A673 (cell line): ENCODE results near the gene INSYN1. TPM values are rescaled to one million over a fixed set of nuclear protein-coding genes. Genes with fewer than 3 reads are reported as not detected.
A peak's percentile ranks its signal among the peaks of the same experiment; 100 is the strongest.

Experiments used
- BruUV-seq: library from RNA; stranded (reverse); fragments of 400-500 nt; replicated peaks from 2 replicates; lab custom pipeline; 2021; lab: Mats Ljungman, UMichigan
- CTCF ChIA-PET: fragments of 300-600 bp; sonication (Branson Sonifier 250); formaldehyde crosslinking; loops from one replicate; lab custom pipeline; 2022; ENCODE audit warnings: antibody characterized with exemption; lab: Charles Lee
- POLR2A ChIA-PET: fragments of 300-600 bp; sonication (Branson Sonifier 250); formaldehyde crosslinking; loops from one replicate; lab custom pipeline; 2022; ENCODE audit warnings: antibody characterized with exemption; ENCODE audit not compliant: low non-redundant PET; lab: Charles Lee
- DNase-seq: peaks from one replicate; pipeline ENCODE4 v3.0.0-alpha.2; 2015; ENCODE audit warnings: low spot score
- H3K27ac ChIP-seq: fragments of 200-600 bp; sonication (generic); 2 replicates; pipeline ENCODE4 v1.5.1; 2016; ENCODE audit warnings: mixed run types, low read depth, mild to moderate bottlenecking, mixed read lengths, antibody characterized with exemption, low read length; ENCODE audit not compliant: poor library complexity, severe bottlenecking
- H3K27me3 ChIP-seq: fragments of 200-600 bp; sonication (generic); replicated peaks from 2 replicates; pipeline ENCODE4 v1.6.1; 2017; ENCODE audit warnings: mixed run types, low read depth, mild to moderate bottlenecking, mixed read lengths, antibody characterized with exemption, low read length; ENCODE audit not compliant: insufficient read depth, poor library complexity
- H3K36me3 ChIP-seq: fragments of 200-600 bp; sonication (generic); 2 replicates; pipeline ENCODE4 v1.6.1; 2016; ENCODE audit warnings: mixed run types, mild to moderate bottlenecking, mixed read lengths, antibody characterized with exemption, low read length; ENCODE audit not compliant: insufficient read depth, poor library complexity, severe bottlenecking
- H3K4me1 ChIP-seq: fragments of 200-600 bp; sonication (generic); 2 replicates; pipeline ENCODE4 v1.6.1; 2017; ENCODE audit warnings: mixed run types, mild to moderate bottlenecking, mixed read lengths, antibody characterized with exemption, low read length; ENCODE audit not compliant: insufficient read depth, poor library complexity, severe bottlenecking
- H3K4me3 ChIP-seq: fragments of 200-600 bp; sonication (generic); 2 replicates; pipeline ENCODE4 v1.5.1; 2016; ENCODE audit warnings: low read depth, mixed run types, mild to moderate bottlenecking, mixed read lengths, low read length; ENCODE audit not compliant: poor library complexity, severe bottlenecking
- H3K9me3 ChIP-seq: fragments of 200-600 bp; sonication (generic); 2 replicates; pipeline ENCODE4 v1.6.1; 2016; ENCODE audit warnings: mixed run types, low read depth, mild to moderate bottlenecking, mixed read lengths, antibody characterized with exemption, low read length; ENCODE audit not compliant: poor library complexity, severe bottlenecking
- CTCF ChIP-seq: fragments of 300-800, 200-600 bp; sonication (generic); conservative IDR thresholded peaks from 2 replicates; pipeline ENCODE4 v1.5.1; 2017; ENCODE audit warnings: low read depth, mild to moderate bottlenecking, antibody characterized with exemption, low read length, moderate library complexity, mixed read lengths
- EZH2 ChIP-seq: fragments of 200-600 bp; sonication (generic); IDR thresholded peaks from 2 replicates; pipeline ENCODE4 v1.6.1; 2017; ENCODE audit warnings: borderline replicate concordance, low read depth, mild to moderate bottlenecking, mixed read lengths, antibody characterized with exemption, low read length; ENCODE audit not compliant: poor library complexity, severe bottlenecking
- intact Hi-C: fragments of 100-400 bp; cut with micrococcal nuclease; formaldehyde crosslinking; loops from one replicate; pipeline ENCODE4 v1.10.0; 2022; ENCODE audit not compliant: unreplicated experiment
- total RNA-seq: library from RNA; stranded (reverse); gene quantifications from 2 replicates; pipeline ENCODE4 v1.2.3, GENCODE V29; 2021

INSYN1 gene
- total RNA-seq, 1 experiment from 2014 or later: 0.54 TPM

- no peak for DNase-seq
- POLR2A ChIA-PET: no interaction called here
- no TSS peak for BruUV-seq
Measured at GRCh38 chr15:73782344-73782959, 29.3 kb upstream of the INSYN1 start.

GRCh38 chr15:73781038-73781925, 28.1 kb upstream of the INSYN1 start:
- H3K4me1 ChIP-seq: peaks cover under 1% of the 10 kb centered on the region
- ChIA-PET CTCF (interaction anchor here (0.6 kb wide), 1 partner anchor 53 kb away, joined by 5 read pairs; no protein-coding TSS in a partner anchor), POLR2A (no interaction called here)
- no peak overlapping the region for H3K4me3 ChIP-seq
- peak; percentile 45 for TF ChIP-seq CTCF
- TF ChIP-seq EZH2: no peak
- intact Hi-C loops: no loop called here
- no peaks in the 10 kb centered on the region for H3K36me3 ChIP-seq
- no peak overlapping the region for H3K27ac ChIP-seq
- DNase-seq: no peak
- no TSS peak for BruUV-seq
- H3K27me3 ChIP-seq: no peaks in the 10 kb centered on the region
- no peaks in the 10 kb centered on the region for H3K9me3 ChIP-seq

More at GRCh38 chr15:73782344-73782959, 29.3 kb upstream of the INSYN1 start:
- CTCF ChIA-PET: no interaction called here
- Histone ChIP-seq H3K27me3 (no peaks in the 10 kb centered on the region), H3K27ac (no peak overlapping the region), H3K4me3 (no peak overlapping the region), H3K36me3 (no peaks in the 10 kb centered on the region), H3K4me1 (peaks cover 8% of the 10 kb centered on the region), H3K9me3 (no peaks in the 10 kb centered on the region)
- TF ChIP-seq CTCF (no peak), EZH2 (no peak)
- intact Hi-C loops: no loop called here

- H3K9me3 ChIP-seq: no peaks in the 10 kb centered on the region
- intact Hi-C loops: no loop called here
- no peak for TF ChIP-seq CTCF
- no peak for TF ChIP-seq EZH2
- no peaks in the 10 kb centered on the region for H3K4me1 ChIP-seq
- H3K4me3 ChIP-seq: no peak overlapping the region
- H3K27me3 ChIP-seq: no peaks in the 10 kb centered on the region
- no peak overlapping the region for H3K27ac ChIP-seq
- no TSS peak for BruUV-seq
- no peak for DNase-seq
- ChIA-PET CTCF (interaction anchor here (0.6 kb wide), 1 partner anchor 119 kb away, joined by 3 read pairs; no protein-coding TSS in a partner anchor), POLR2A (no interaction called here)
- H3K36me3 ChIP-seq: no peaks in the 10 kb centered on the region
Measured at GRCh38 chr15:73779974-73780373, 26.8 kb upstream of the INSYN1 start.
